ENCODE data around the gene ELP2.

The ELP2 gene

GRCh38 chr18:36124841-36125240 lies 4.9 kb upstream of the ELP2 start:
- no peak for DNase-seq

GRCh38 chr18:36126668-36127067 lies 3.0 kb upstream of the ELP2 start:
- DNase-seq, result no peak

GRCh38 chr18:36127836-36128529 lies 1.7 kb upstream of the ELP2 start:
- no peak for DNase-seq

- DNase-seq, result peak; percentile 30
These were observed 1.2 kb upstream of the ELP2 start for GRCh38 chr18:36128530-36128870.

DNA sequence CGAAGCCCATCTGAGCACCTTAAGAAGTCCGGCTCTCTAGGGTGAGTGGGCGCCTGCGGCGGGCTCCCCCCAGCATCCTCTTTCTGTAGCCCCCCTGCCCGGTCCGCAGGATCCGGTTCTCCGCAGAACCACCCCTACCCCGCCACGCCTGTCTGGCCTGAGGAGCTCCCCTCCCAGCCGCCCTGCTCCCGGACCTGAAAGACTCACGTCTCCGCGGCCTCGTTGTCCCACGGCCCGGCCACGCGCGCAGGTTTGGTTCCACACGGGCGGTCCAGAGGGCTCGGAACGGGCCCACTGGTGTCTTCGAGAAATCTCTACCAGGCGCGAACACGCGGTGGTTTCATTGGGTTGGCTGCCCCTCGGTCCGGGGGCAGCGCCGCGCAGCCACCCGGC lies 796 bp upstream of the ELP2 start:
- no peak for DNase-seq

GRCh38 chr18:36130039-36130831 lies 536 bp downstream of the ELP2 start:
- peak; percentile 38 for DNase-seq

GRCh38 chr18:36130883-36131653 lies 1.4 kb downstream of the ELP2 start:
- no peak for DNase-seq

DNA sequence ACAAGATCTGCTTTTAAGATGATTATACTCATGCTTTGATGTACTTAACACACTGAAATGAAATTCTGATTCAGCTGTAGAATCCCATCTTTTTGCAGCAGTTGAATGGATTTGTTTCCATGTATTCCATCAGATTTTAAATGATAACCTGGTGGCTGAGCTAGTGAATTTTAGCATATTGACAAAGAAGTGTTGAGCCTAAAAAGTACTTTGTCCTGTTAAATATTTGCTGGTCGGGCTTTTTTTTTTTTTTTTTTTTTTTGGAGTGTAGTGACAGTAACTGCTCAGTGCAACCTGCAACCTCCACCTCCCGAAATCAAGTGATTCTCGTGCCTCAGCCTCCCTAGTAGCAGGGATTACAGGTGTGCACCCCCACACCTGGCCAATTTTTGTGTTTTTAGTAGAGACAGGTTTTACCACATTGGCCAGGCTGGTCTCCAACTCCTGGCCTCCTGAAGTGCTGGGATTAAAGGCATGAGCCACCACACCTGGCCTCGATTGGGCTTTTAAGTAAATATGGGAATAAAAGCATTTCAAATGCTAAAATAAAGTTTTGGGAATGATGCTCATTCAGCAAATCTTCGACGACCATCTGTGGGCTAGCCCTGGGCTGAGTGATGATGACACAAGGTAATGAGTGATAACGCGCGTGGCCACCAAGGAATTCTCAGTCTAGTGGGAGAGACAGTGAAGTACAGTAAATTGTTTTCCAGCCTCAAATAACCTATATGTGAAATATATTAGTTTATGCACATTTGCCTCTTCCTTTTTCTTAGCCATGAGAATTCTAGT lies 2.2 kb downstream of the ELP2 start:
- DNase-seq, result no peak

GRCh38 chr18:36132756-36133155 lies 3.1 kb downstream of the ELP2 start:
- no peak for DNase-seq

GRCh38 chr18:36135264-36135663 lies 5.6 kb downstream of the ELP2 start:
- DNase-seq, result no peak

DNA sequence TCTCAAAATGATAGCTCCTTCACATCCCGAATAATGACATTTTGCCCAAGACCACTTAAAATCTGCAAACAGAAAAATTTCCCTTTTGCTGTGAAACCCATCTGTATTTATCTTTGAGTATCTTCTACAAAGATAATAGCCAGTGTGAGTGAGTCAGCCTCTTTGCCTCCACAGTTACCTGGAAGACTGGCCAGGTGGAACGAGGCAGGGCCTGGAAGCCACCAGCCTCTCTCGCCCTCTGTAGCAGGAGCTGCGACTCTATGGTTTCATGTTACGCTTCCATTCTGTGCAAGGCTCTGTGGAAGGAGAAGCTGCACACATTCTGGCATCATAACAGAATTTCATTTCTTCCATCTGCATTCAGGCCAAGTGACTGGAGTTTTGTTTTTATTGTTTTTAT lies 9.5 kb downstream of the ELP2 start:
- peak; percentile 37 for DNase-seq

DNA sequence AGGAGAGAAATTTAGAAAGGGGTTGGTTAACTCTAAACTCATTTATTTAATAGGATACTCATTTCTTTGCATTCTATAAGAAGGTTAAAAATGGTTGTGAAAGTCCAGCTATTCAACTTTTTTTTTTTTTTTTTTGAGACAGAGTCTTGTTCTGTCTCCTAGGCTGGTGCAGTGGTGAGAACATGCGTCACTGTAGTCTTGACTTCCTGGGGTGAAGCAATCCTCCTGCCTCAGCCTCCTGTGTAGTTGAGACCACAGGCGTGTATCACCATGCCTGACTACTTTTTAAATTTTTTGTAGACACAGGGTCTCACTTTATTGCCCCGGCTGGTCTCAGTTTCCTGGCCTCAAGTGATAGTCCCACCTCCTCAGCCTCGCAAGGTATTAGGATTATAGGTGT lies 11.9 kb downstream of the ELP2 start:
- no peak for DNase-seq

DNA sequence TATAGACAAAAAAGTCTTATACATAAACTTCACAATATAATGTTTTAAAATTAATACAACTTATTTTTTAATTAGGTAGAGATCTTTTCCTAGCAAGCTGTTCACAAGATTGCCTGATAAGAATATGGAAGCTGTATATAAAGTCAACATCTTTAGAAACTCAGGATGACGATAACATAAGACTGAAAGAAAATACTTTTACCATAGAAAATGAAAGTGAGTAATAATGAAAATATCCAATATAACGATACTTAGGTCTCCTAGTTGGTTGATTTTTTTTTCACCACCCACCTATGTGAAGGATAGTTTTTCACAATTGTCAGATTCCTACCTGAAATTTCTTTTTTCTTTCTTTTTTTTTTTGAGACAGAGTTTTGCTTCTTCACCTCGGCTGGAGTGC lies 13.1 kb downstream of the ELP2 start:
- no peak for DNase-seq

GRCh38 chr18:36143391-36143790 lies 13.7 kb downstream of the ELP2 start:
- DNase-seq, result no peak

DNA sequence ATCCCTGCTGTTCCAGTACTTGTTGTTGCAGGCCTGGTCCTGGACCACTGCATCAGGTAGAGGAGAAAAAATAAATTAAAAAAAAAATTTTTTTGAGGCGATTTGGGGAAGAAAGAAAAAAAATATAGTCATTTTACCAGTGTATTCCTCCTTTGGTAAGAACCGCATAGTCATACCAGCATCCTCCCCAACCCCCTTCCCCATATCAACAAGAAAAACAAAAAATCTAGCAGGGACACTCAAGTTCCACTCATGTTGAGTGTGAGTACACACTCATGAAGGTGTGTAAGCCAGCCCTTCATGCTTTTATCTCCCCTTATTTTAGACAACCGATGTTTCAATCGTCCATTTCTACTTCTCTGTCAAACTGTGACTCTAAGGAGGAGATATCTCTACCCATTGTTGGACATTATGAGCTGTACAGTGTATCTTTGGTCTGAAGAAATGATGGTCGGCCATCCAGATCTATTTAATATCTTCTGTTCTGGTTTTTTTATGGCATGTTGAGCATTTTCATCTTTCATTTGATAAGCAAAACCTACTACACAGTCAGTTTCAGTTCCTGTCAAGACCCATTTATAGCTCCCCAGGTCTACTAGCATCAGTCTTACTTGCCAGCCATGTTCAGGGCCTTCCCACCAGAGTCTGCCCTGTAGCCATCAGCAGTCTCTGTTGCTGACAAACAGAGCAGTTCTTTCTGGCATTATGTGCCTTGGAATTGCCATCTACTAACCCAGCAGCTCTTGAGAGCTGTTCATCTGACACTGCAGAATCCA lies 20.0 kb downstream of the ELP2 start:
- DNase-seq, result no peak

- no peak for DNase-seq
These were observed 23.1 kb downstream of the ELP2 start for GRCh38 chr18:36152781-36153180.

DNA sequence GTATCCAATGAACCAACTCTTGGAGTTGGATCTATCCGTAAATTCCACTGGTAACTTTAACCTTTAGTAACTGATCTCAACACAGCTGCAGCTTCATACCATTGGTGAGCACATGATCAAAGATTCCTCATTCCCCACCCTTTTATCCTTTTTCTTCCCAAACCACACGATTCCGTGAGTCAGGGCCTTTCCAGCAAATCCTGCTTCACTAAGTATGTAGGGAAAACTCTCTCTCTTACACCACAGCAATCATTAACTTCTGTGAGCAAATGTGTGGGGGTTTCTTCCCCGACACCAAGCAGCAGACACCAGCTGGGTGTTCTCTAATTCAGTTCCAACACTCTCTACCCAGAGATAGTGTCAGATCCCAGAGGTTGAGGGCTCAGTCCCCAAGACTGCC lies 23.5 kb downstream of the ELP2 start:
- no peak for DNase-seq

- DNase-seq, result no peak
These were observed 24.1 kb downstream of the ELP2 start for GRCh38 chr18:36153771-36154170.

DNA sequence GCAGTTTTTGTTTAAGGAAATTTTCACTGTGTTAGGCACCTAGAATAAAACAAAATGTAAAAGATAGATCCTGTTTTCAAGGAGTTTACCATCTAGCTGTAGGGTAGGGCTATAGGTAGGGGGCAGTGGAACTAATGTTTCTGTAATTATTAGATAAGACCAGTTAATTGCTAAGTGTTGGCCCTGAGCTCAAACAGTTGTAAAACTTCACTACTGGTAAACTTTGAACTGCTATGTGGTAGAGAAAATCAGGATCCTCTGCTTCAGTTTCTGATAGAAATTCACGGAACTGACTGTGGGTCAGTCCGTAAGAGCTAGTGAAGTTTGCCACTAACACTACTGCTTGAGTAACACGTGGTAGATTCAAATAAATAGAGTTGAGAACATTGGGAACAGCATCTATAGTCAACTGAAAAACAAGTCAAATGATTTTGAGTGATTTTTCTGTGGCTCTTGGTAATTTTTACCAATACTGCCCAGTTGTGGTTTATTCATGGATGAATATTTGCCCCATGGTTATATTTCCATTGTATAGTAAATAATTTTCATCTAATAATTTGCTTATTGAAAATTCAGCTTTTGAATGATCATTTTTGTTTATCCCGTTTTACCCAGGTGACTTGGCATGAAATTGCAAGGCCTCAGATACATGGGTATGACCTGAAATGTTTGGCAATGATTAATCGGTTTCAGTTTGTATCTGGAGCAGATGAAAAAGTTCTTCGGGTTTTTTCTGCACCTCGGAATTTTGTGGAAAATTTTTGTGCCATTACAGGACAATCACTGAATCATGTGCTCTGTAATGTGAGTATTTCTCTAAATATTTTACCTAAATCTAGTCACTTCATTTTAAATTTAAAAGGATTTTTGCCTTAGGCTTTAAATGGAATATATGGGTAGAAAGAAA lies 26.4 kb downstream of the ELP2 start:
- DNase-seq, result no peak

DNA sequence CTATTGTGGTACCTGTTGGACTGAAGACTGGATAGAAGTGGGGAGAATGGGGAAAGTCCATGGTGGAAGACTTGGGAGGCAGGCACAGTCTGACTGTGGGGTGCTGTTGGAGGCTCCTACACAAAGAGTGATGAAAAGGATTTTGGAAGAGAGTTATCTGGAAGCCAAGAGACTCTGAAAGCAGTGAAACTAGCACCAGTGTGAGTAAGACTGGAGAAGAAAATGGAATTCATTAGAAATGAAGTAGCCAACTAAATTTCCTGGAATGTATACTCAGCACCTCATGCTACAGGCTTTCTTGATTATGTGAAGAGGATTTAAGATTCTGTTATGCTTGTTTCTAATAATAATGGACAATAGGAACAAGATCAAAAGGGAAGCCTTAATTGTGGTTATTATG lies 27.7 kb downstream of the ELP2 start:
- DNase-seq, result no peak

DNA sequence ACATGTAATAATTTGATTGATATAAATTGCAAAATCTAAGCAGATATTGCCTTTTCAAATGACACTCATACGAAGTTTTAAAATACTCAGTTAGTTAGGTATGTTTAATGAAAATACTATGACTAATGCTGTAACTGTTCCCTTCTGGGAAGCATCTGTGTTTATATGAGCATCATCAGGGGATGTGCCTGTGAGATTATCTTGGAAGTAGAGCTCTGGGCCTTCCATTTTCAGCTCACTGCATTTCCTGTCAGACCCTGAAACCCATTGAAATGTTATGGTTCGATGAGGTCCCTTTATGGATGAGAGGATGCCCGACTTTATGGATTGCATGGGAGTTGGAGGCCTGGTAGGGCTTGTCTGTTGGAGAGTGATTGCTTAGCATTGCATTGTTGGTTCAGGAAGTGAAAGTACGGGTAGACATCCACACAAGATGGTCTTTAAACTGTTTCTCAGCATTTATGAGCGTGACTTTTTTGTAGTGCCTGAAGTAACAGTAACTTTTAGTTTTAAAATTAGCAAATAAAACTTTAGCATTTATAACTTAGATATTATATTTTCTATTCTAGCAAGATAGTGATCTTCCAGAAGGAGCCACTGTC lies 28.7 kb downstream of the ELP2 start:
- no peak for DNase-seq
